H1 (cell line): ENCODE data around the gene ADA.

Source experiments
- CEBPB ChIP-seq: IDR thresholded peaks from 2 replicates; pipeline ENCODE4 v1.6.1; 2012; ENCODE audit warnings: low read depth, low read length
- CHD2 ChIP-seq: IDR thresholded peaks from 2 replicates; pipeline ENCODE4 v1.6.1; 2012; ENCODE audit warnings: low read length, improper control_type of control experiment
- EZH2 ChIP-seq: fragments of 200-600 bp; sonication (generic); IDR thresholded peaks from 2 replicates; pipeline ENCODE4 v1.7.1; 2012; ENCODE audit warnings: low read depth, mild to moderate bottlenecking, moderate library complexity, low read length, inconsistent platforms; ENCODE audit not compliant: severe bottlenecking
- RAD21 ChIP-seq, 2 experiments: IDR thresholded peaks in 1 of 2; conservative IDR thresholded peaks in 1 of 2; 2 replicates each; pipeline ENCODE4 v1.6.1; 2011; ENCODE audit warnings: low read depth in 2 of 2, low read length in 2 of 2, improper control_type of control experiment in 1 of 2, inconsistent platforms in 1 of 2, mild to moderate bottlenecking in 1 of 2, moderate library complexity in 1 of 2
- RBBP5 ChIP-seq: IDR thresholded peaks from 2 replicates; pipeline ENCODE4 v1.7.1; 2012; ENCODE audit warnings: low read depth, mild to moderate bottlenecking, inconsistent platforms, low read length, moderate library complexity, borderline replicate concordance
- SIX5 ChIP-seq: IDR thresholded peaks from 2 replicates; pipeline ENCODE4 v1.6.1; 2011; ENCODE audit warnings: mild to moderate bottlenecking, low read depth, low read length
- ZNF274 ChIP-seq: IDR thresholded peaks from 2 replicates; pipeline ENCODE4 v1.7.0; 2012; ENCODE audit warnings: low read length, borderline replicate concordance; ENCODE audit errors: extremely low read depth
- TF ChIP-seq, protein P1 (sequence below), 3 experiments: IDR thresholded peaks; 1 replicate in 2 of 3; 2 replicates in 1 of 3; pipeline versions ENCODE4 v1.5.1 to v1.6.1; 2011; ENCODE audit warnings: low read length in 3 of 3, mild to moderate bottlenecking in 3 of 3, inconsistent platforms in 2 of 3, low read depth in 1 of 3, moderate library complexity in 1 of 3; ENCODE audit not compliant: insufficient read depth in 1 of 3; ENCODE audit errors: control extremely low read depth in 1 of 3

DNA sequence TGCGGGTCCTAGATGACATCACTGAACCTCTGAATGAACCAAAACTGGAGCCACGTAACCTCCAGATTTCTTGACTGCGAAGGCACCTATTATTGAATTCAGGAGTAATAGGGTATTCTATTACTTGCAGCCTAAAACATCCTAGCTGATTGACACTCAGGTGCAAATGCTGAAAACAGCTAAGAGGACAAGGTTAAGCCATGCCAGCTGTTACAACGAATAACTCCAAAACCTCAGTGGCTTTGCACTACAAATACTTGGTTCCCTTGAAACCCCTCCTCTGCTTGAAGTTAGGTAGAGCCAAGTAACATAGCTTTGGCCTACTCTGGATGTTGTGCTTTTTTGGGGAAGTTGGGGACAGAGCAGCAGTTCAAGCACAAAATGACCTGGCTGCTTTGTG, 42.7 kb upstream of the ADA start:
- no peak for TF ChIP-seq RAD21 (IDR thresholded peaks at IDR 0.05 in 1 of 2, conservative IDR thresholded peaks at IDR 0.05 in 1 of 2; ENCODE audit: low read depth in 2 of 2, low read length in 2 of 2)
- TF ChIP-seq CHD2, result no peak
- no peak for TF ChIP-seq CEBPB
- no peak for TF ChIP-seq SIX5
- TF ChIP-seq EZH2, result no peak
- no peak for TF ChIP-seq ZNF274
- TF ChIP-seq, protein P1, sequence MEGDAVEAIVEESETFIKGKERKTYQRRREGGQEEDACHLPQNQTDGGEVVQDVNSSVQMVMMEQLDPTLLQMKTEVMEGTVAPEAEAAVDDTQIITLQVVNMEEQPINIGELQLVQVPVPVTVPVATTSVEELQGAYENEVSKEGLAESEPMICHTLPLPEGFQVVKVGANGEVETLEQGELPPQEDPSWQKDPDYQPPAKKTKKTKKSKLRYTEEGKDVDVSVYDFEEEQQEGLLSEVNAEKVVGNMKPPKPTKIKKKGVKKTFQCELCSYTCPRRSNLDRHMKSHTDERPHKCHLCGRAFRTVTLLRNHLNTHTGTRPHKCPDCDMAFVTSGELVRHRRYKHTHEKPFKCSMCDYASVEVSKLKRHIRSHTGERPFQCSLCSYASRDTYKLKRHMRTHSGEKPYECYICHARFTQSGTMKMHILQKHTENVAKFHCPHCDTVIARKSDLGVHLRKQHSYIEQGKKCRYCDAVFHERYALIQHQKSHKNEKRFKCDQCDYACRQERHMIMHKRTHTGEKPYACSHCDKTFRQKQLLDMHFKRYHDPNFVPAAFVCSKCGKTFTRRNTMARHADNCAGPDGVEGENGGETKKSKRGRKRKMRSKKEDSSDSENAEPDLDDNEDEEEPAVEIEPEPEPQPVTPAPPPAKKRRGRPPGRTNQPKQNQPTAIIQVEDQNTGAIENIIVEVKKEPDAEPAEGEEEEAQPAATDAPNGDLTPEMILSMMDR (IDR thresholded peaks at IDR 0.05; ENCODE audit: control extremely low read depth in 1 of 3, insufficient read depth in 1 of 3, low read depth in 1 of 3, low read length in 3 of 3), result no peak
- TF ChIP-seq RBBP5, result no peak
